ENCODE results near the gene RASL11B.

The RASL11B gene

GRCh38 chr4:52843958-52844357 is 18.2 kb upstream of the RASL11B start:
- no peak for DNase-seq

GRCh38 chr4:52844596-52844995 is 17.5 kb upstream of the RASL11B start:
- no peak for DNase-seq

- no peak for DNase-seq
Observed at GRCh38 chr4:52846502-52846901, 15.6 kb upstream of the RASL11B start.

- DNase-seq: no peak
Observed at GRCh38 chr4:52848254-52848653, 13.9 kb upstream of the RASL11B start.

DNA sequence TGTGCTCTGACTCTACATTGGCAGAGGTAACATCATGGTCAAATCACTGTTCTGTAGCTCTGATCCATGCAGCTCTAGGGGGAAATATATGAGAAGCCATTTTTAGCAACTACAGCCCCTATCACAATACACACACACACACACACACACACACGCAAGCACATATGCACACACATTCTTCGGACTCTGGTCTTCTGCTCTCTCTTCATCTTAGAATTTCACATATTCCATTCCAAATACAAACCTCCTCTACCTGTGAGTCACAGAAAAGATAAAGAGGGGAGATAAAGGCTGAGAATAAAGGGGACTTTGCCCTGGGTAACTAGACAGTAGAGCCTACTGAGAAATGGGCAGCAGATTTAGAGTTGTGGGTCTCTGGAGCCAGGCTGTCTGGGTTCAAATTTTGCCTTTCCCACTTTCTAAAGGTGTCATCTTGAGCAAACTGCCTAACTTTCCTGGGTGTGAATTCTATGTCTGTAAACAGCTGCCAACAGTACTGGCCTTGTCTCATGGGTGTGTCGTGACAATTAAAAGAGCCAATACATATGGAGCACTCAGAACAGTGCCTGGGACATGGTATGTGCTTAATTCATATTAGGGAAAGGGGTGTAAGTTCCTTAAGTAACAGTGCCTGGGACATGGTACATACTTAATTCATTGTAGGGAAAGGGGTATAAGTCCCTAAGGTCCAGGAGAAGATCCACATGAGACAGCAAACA is 11.6 kb upstream of the RASL11B start:
- no peak for DNase-seq

GRCh38 chr4:52852041-52852440 is 10.1 kb upstream of the RASL11B start:
- no peak for DNase-seq

DNA sequence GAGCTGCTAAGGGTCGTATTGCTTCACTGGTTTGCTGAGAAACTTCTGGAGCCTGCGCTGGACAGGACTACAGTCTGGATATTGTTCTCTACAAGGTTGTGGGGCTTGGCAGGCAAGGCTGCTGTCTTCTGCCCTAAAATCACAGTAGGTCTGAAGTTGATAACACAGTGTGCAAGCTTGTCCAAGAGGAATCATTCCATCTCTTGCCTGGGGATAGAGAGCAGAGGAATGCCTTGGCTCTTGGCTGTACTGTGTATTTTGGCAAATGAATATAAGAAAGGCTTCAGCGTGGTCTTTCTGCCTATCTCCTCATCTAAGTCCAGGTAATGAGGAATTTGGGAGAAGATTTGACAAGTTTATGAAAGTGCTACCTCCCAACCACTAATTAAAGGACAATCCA is 9.4 kb upstream of the RASL11B start:
- no peak for DNase-seq

DNA sequence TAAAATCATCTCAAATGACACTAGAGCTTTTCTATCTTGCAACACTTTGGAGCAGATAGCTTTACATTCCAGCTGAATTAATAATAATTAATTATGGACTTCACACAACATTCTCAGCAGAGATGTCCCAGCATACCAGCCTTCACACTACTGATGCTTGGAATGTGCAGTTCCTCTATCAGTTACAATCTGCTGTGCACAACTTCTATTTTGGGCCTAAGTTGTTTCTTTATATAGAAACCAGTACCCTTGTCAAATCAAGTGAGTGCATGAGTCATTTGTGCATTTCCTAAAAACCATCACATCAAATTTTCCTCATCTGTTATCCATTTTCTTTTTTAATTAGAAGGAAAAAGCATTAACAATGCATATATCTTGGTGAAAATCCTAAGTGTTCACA is 8.8 kb upstream of the RASL11B start:
- no peak for DNase-seq

GRCh38 chr4:52856801-52857200 is 5.3 kb upstream of the RASL11B start:
- DNase-seq: no peak

- no peak for DNase-seq
Observed at GRCh38 chr4:52860361-52860760, 1.8 kb upstream of the RASL11B start.

DNA sequence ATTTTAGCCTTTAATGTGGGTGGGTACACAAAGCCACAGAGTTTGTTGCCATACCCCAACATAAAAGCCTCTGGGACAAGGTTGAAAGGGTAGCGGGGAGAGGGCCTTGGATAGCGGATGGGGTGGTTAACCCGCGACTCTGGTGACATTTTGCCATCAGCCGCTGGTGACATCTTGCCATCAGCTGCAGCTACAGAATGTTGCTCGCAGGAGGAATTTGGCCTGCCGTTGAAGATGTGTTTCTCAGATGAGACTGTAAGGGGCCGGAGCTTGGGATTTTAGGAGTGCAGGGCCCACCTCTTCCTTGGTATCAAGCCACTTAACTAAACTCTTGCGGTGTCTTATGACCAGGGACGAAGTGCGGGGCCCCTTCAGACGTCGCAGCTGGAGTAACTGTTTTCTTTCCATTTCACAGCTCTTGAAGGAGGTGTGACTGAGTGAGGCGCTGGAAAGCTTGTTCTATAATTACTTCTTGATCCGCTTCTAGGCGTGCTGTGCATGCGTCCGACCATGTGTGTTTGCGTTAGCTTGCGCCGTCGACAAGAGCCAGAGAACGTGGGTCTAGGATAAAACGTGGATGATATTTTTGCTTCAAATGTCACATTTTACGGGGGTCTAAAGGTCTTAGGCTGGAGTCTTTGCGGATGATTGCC is 820 bp upstream of the RASL11B start:
- DNase-seq: peak; percentile 14

DNA sequence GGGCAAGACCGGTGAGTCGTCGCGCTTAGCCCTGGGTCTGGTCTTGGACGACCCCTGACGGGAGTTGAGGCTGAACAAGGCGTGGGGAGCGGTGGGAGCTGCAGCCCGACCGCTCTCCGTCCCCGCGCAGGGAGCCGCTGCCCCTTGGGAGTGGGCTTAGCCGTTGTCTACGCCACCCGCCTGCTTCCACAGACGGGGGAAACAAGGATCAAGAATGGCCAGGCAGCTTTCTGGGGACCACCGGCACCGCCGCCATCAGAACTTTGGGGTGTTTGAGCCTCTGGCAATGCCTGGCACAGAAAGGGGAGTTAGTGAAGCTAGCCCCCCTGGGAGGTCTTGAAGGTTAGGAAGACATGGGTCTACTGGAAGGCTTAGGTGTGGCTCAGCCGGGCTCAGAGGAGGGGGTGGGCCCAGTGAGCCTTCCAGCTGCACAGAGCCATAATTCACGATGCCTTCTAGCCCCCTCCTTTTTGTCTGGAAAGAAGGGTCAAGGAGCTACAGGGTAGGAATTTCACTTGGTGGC is 583 bp downstream of the RASL11B start:
- no peak for DNase-seq

DNA sequence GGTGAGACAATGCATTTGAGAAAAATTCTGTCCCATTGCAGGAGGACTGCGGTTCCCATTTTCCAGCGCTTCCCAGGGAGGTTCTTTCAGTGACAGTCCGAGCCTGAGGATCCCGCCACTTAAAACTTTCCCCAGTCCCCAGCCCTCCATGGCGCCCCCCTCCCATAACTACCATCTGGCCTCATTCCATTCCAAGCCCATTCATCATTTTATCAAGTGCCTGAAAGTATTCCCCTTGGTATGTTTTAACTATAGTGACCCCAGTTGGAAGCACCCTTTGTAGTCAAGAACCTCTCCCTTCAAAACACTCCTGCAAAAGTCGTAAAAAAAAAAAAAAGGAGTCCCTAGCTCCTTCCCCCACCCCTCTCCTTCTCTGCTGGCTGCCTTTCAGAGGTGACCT is 1.2 kb downstream of the RASL11B start:
- peak; percentile 5 for DNase-seq

DNA sequence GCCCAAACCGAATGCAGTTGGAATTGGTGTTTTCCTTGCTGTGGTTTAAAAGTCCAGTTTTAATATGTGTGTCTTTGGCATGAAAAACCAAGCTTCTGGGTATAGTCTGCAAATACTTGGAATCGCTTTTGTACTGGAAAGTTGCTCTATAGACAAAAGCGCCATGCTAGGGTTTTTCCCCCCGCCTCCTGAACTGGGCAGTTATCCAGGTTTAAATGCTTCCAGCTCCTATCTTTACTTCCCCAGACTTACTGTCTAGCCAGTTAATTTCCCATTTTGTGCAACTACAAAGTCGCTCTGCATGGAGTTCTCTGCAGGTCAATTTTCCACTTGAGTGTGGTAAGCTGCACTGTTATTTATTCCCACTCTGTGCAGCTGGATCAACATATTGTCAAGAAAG is 2.7 kb downstream of the RASL11B start:
- DNase-seq: no peak

GRCh38 chr4:52865300-52865699 is 3.2 kb downstream of the RASL11B start:
- no peak for DNase-seq

- DNase-seq: no peak
Observed at GRCh38 chr4:52866734-52867133, 4.6 kb downstream of the RASL11B start.

DNA sequence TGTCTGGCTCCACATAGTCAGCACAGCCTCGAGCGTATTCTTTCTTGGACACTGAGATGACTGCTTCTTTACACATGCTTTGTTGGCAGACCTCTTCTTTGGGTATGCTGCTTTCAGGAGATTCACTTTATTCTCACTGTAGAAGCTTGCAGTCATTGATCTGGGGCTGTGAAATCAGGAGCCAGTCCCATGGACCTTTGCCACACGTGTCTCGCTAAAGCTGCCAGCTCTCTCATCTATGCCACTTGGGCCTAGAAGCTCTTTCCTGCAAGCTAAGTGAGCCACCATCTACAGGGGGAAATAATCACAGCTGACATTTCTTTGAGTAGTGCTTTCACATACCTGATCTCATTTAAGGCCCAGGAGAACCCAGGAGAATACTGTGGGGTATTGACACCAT is 5.0 kb downstream of the RASL11B start:
- no peak for DNase-seq

DNA sequence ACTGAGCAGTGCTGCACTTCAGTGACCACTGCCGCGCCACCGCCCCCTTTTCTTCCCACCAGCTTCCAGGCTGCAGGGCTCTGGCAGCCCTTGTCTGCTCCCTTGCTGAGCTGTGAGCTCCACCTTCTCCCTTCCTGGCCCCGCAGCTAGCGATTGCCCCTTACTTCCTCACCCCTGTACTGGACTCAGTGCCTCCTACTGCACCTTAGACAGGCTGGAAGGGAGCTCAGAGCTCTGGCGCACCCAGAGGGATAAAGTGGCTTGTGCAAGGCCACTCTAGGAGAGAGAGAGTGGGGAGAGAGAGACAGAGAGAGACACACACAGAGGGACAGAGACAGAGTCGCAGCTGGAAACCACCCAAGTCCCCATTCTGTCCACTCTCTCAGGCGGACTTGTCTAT is 6.0 kb downstream of the RASL11B start:
- peak; percentile 47 for DNase-seq

GRCh38 chr4:52869196-52869595 is 7.1 kb downstream of the RASL11B start:
- DNase-seq: peak; percentile 36

DNA sequence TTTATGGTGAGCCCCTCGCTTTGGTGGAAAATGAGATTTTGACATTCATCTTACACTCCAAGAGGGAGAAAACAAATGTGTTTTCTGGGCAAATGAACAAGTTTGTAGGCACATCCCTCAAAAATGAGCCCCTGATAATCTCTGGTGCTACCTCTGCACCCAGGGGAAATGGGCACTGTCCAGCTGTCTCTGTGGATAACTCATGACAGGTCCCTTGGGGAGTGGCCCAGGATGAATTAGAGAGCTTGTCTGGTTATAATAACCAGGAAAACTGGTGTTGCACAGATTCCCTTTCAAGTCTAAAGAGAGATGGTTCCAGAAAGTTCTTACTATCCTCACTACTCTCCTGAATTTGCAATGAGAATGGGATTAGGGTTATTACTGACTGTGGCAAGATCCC is 7.5 kb downstream of the RASL11B start:
- DNase-seq: no peak

DNA sequence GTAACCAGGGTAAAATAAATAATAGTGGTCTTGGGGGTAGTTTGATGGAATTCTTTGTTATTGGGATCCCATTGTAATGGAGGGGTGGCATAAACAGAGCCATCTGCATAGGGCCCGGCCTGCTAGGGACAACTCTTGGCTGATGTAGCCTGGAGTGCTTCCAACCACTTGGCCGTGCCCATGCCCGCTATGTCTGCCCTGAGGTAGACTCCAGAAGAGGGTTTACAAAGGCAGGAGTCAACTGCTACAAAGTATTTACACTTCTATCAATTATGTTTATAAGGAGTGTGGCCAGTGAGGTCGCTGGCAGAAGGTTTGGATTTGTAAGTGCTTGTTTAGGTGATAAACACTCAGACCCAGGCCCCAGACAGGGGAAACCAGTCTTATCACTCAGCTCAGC is 8.1 kb downstream of the RASL11B start:
- peak; percentile 60 for DNase-seq

DNA sequence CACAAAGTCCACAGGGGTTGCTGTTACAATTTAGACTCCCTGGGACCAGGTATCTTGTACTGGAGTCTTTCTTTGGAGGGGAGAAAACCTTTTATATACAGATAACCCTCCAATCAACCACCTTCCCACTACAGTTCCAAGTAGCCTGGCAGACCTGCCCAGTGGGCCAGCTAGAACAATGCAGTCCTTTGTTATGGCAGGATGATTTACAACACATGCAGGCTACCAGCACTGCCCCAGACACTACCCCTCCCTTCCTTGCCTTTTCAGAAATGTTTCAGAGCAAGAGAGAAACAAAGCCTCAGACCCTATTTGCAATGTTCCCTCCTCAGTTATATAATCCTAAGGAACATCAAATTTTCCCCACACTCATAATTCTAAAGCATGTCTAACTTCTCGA is 11.1 kb downstream of the RASL11B start:
- DNase-seq: no peak

DNA sequence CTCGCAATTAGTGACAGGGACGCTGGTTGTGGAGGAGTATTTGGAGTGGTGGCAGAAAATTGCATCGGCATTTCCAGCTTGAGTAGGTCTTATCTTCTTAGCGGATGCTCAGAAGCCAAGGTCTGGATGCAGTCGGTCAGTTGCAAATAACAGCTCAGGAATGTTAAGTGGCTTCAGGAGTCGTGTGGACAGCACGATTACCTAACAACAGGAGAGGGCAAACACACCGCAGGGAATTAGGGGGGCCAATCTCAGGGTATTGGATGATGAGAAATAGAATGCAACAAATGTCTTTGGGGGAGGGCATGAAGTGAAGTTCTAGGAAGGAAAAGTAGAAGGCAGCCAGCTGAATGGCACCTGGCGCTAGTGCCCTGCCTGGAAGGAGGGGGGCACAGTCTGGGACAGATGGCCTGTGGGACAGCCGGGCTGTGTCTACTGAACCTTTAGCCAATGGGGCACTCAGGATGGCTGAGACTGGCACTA is 11.8 kb downstream of the RASL11B start:
- DNase-seq: no peak

DNA sequence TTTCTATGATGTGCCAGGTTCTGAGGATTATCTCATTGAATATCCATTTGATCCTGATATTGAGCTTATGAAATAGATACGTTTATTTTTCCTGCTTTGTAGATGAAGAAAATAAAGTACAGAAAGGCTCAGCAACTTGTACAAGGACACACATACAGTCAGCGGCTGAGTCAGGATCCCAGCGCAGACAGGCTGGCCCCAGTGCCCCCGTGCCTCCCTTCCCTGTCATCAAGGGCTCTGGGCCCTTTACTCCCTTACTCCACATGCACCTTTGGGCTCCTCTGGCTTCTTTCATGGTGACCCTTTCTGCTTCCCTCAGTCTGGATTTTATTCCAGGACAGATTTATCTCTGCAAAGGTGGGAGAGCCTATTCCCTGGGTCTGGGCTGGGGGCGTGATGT is 12.8 kb downstream of the RASL11B start:
- DNase-seq: no peak

- no peak for DNase-seq
Observed at GRCh38 chr4:52876069-52876468, 14.0 kb downstream of the RASL11B start.

Measured in DMS79 (cell line).